NCI-H187 treated with DMSO at 0.1 percent for 48 hours (cell line): ENCODE data around the gene PCDHGA8.
A peak's percentile ranks its signal among the peaks of the same experiment; 100 is the strongest.
"Not testable (repeated sequence)": the region's sequence is repeated elsewhere in the genome, so short reads cannot be mapped to it uniquely, and the experiment has no call there.

ENCODE experiments used
- DNase-seq: peaks from one replicate; lab custom pipeline; 2025; lab: John Stamatoyannopoulos, UW

Gene PCDHGA8

DNA sequence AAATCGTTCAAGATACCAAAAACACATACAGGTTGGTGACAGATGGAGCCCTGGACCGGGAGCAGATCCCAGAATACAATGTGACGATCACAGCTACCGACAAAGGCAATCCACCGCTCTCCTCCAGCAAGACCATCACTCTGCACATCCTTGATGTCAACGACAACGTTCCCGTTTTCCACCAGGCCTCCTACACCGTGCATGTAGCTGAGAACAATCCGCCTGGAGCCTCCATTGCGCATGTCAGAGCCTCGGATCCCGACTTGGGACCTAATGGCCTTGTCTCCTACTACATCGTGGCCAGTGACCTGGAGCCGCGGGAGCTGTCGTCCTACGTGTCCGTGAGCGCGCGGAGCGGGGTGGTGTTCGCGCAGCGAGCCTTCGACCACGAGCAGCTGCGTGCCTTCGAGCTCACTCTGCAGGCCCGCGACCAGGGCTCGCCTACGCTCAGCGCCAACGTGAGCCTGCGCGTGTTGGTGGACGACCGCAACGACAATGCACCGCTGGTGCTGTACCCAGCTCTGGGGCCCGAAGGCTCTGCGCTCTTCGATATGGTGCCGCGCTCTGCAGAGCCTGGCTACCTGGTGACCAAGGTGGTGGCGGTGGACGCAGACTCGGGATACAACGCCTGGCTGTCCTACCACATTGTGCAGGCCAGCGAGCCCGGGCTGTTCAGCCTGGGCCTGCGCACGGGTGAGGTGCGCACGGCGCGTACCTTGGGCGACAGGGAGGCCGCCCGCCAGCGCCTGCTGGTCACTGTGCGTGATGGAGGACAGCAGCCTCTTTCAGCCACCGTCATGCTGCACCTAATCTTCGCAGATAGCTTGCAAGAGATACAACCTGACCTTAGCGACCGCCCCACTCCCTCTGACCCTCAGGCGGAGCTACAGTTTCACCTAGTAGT is 20.6 kb upstream of the PCDHGA8 start:
- DNase-seq, result no peak

- no peak for DNase-seq
These were observed 18.6 kb upstream of the PCDHGA8 start, which contains the start of gene PCDHGA6 for GRCh38 chr5:141373673-141374317. PCDHGA6 (plus strand) TSS chr5:141373891; CDS start chr5:141374084, 193 bp downstream.

- no peak for DNase-seq
These were observed 17.8 kb upstream of the PCDHGA8 start for GRCh38 chr5:141374627-141375026.

DNA sequence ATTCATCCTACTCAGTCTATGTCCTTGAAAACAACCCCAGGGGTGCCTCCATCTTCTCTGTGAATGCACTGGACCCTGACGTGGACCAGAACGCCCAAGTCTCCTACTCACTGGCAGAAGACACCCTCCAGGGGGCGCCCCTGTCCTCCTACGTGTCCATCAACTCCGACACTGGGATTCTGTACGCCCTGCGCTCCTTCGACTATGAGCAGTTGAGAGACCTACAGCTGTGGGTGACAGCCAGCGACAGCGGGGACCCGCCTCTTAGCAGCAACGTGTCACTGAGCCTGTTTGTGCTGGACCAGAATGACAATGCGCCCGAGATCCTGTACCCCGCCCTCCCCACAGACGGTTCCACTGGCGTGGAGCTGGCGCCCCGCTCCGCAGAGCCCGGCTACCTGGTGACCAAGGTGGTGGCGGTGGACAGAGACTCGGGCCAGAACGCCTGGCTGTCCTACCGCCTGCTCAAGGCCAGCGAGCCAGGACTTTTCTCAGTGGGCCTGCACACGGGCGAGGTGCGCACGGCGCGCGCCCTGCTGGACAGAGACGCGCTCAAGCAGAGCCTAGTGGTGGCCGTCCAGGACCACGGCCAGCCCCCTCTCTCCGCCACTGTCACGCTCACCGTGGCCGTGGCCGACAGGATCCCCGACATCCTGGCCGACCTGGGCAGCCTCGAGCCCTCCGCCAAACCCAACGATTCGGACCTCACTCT is 16.8 kb upstream of the PCDHGA8 start:
- not testable (repeated sequence) for DNase-seq

DNA sequence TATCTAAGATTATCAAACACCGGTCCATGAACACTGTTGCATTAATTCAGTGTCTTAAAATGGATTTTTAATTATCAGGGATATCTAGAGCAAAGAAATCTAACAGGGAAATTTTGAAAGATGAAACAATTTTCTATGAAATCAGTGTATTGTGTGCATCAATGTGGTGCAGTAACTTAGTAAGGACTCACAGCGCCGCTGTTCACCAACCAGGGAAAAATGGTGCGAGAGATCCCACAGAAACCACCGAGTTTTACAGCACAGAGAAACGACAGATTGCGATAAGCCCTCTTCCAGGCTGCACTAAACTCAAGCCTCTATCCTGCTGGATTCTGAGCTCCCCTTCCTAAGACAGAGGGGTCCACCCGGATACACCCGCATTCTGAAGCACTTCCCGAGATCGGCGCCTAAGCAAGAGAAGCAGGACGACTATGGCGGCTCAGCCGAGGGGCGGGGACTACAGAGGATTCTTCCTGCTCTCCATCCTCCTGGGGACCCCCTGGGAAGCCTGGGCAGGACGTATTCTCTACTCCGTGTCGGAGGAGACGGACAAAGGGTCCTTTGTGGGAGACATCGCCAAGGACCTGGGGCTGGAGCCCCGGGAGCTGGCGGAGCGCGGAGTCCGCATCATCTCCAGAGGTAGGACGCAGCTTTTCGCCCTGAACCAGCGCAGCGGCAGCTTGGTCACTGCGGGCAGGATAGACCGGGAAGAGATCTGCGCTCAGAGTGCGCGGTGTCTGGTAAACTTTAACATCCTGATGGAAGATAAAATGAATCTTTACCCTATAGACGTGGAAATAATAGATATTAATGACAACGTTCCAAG is 9.8 kb upstream of the PCDHGA8 start, which contains the start of gene PCDHGA7:
TSS of gene PCDHGA7 (plus strand) at position 274 of the 826 bp plus-strand sequence. CDS start at position 432, 158 bp downstream.
- no peak for DNase-seq

DNA sequence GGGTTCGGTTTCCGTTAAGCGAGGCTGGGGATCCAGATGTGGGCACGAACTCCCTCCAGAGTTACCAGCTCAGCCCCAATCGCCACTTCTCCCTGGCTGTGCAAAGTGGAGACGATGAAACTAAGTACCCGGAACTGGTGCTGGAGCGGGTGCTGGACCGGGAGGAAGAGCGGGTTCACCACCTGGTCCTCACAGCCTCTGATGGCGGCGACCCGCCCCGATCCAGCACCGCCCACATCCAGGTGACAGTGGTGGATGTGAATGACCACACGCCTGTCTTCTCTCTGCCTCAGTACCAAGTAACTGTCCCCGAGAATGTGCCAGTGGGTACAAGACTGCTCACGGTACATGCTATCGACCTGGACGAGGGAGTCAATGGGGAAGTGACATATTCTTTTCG is 9.1 kb upstream of the PCDHGA8 start:
- no peak for DNase-seq

GRCh38 chr5:141384471-141385267 is 7.8 kb upstream of the PCDHGA8 start:
- no peak for DNase-seq

- DNase-seq, result not testable (repeated sequence)
These were observed 4.7 kb upstream of the PCDHGA8 start, which contains the start of gene PCDHGB4 for GRCh38 chr5:141387557-141388311. PCDHGB4 (plus strand) TSS chr5:141387698; CDS start chr5:141387885, 187 bp downstream.

GRCh38 chr5:141388661-141389060 is 3.8 kb upstream of the PCDHGA8 start:
- DNase-seq, result no peak

- no peak for DNase-seq
These were observed 3.0 kb upstream of the PCDHGA8 start for GRCh38 chr5:141389153-141390042.

DNA sequence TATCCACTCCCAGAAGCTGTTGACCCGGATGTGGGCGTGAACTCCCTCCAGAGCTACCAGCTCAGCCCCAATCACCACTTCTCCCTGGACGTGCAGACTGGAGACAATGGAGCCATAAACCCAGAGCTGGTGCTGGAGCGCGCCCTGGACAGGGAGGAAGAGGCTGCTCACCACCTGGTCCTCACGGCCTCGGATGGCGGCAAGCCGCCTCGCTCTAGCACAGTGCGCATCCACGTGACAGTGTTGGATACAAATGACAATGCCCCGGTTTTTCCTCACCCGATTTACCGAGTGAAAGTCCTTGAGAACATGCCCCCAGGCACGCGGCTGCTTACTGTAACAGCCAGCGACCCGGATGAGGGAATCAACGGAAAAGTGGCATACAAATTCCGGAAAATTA is 834 bp downstream of the PCDHGA8 start:
- no peak for DNase-seq

- DNase-seq, result not testable (repeated sequence)
These were observed 2.2 kb downstream of the PCDHGA8 start for GRCh38 chr5:141394401-141395187.

GRCh38 chr5:141397756-141398551 is 5.5 kb downstream of the PCDHGA8 start, which contains the start of gene PCDHGB5:
PCDHGB5 (plus strand) TSS chr5:141397947; CDS start chr5:141398128, 181 bp downstream.
- DNase-seq, result peak; percentile 0

- DNase-seq, result no peak
These were observed 6.2 kb downstream of the PCDHGA8 start for GRCh38 chr5:141398608-141399007.

DNA sequence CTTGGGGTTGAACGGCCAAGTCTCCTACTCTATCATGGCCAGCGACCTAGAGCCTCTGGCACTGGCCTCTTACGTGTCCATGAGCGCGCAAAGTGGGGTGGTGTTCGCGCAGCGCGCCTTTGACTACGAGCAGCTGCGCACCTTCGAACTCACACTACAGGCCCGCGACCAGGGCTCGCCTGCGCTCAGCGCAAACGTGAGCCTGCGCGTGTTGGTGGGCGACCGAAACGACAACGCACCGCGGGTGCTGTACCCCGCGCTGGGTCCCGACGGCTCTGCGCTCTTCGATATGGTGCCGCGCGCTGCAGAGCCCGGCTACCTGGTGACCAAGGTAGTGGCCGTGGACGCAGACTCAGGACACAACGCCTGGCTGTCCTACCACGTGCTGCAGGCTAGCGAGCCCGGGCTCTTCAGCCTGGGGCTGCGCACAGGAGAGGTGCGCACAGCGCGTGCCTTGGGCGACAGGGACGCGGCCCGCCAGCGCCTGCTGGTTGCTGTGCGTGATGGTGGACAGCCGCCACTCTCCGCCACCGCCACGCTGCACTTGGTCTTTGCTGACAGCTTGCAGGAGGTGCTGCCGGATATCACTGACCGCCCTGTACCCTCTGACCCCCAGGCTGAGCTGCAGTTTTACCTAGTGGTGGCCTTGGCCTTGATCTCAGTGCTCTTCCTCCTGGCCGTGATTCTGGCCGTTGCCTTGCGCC is 7.3 kb downstream of the PCDHGA8 start:
- DNase-seq, result no peak

DNA sequence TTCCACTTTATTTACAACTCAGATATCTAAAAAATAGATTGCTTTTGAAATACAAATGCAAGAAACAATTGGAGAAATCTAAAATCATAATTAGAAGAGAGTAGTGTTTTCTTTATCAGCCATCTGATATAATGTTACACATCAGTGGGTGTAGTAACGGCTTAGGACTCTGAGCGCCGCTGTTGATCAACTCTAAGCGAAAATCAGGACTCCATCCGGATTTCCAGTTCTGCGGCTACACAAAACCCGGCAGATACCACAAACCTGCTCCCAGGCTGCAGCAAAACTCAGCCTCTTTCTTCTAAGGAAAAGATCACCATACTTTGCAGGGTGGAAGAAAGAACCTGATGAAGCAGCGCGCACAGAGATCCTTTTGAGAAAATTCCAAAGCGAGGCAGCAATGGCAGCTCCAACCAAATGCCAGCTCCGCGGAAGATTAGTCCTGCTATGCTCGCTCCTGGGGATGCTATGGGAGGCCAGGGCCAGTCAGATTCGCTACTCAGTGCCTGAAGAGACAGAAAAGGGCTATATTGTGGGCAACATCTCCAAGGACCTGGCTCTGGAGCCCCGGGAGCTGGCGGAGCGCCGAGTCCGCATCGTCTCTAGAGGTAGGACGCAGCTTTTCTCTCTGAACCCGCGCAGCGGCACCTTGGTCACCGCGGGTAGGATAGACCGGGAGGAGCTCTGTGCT is 10.3 kb downstream of the PCDHGA8 start, which contains the start of gene PCDHGA9:
TSS of gene PCDHGA9 (plus strand) at position 226 of the 691 bp plus-strand sequence. CDS start at position 401, 175 bp downstream.
- DNase-seq, result no peak
